Umbilical cord (tissue), 2 donors: ENCODE results near the gene PSPN. TPM values are rescaled to one million over a fixed set of nuclear protein-coding genes. Genes with fewer than 3 reads are reported as not detected.

Source experiments
- DNase-seq: peaks from one replicate; pipeline ENCODE4 v3.0.0-alpha.2; 2015; ENCODE audit warnings: low spot score
- total RNA-seq: library from RNA; depleted of rRNA; stranded (reverse); fragments of >200 nt; gene quantifications from one replicate; pipeline ENCODE4 v1.2.3, GENCODE V29; 2014; ENCODE audit warnings: low replicate concordance; ENCODE audit not compliant: insufficient read depth

PSPN gene
- total RNA-seq, 1 donor from 2014 or later, result 3.1 TPM

DNA sequence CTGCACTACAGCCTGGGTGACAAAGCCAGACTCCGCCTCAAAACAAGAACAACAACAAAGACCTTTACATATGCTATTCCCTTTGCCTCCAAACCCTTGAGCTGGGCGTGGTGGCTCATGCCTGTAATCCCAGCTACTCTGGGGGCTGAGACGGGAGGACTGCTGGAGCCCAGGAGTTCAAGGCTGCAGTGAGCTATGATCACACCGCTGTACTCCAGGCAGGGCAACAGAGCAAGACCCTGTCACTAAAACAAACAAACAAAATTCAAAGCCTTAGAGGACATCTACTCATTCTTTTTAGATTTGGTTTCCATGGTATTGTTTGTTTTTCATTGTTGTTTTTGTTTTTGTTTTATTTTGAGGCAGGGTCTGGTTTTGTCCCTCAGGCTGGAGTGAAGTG, 50.1 kb downstream of the PSPN start:
- no peak for DNase-seq

Other genes starting within 250 kb of the PSPN start
- gene ACSBG2, start 240.3 kb downstream of the PSPN start, total RNA-seq, result not detected
- 4.3 TPM for gene MLLT1, start 96.0 kb downstream of the PSPN start, total RNA-seq
- gene ACER1, start 42.3 kb downstream of the PSPN start, total RNA-seq, result not detected
- 49.4 TPM for gene CLPP, start 14.4 kb downstream of the PSPN start, total RNA-seq
- gene ALKBH7, start 3.1 kb downstream of the PSPN start, total RNA-seq, result 97.5 TPM
- 29.4 TPM for gene GTF2F1, start 17.2 kb upstream of the PSPN start, total RNA-seq
- 42.4 TPM for gene KHSRP, start 48.9 kb upstream of the PSPN start, total RNA-seq
- not detected for gene SLC25A41, start 57.8 kb upstream of the PSPN start, total RNA-seq
- gene SLC25A23, start 83.9 kb upstream of the PSPN start, total RNA-seq, result 26.7 TPM
- gene CRB3, start 88.3 kb upstream of the PSPN start, total RNA-seq, result 9.1 TPM
- gene DENND1C, start 105.9 kb upstream of the PSPN start, total RNA-seq, result not detected
- gene TUBB4A, start 126.4 kb upstream of the PSPN start, total RNA-seq, result not detected
- not detected for gene TNFSF9, start 155.1 kb upstream of the PSPN start, total RNA-seq
- not detected for gene CD70, start 215.2 kb upstream of the PSPN start, total RNA-seq